Right cardiac atrium (tissue), 5 donors: ENCODE results near the gene COPA. TPM values are rescaled to one million over a fixed set of nuclear protein-coding genes. Genes with fewer than 3 reads are reported as not detected.
A peak's percentile ranks its signal among the peaks of the same experiment; 100 is the strongest.
"Not testable (repeated sequence)": the region's sequence is repeated elsewhere in the genome, so short reads cannot be mapped to it uniquely, and the experiment has no call there.

Experiments
- ATAC-seq, 2 donors: fragments of 200-7000 bp; cut with Tn5 transposase; one replicate each; pipeline versions ENCODE4 v1.8.0 to v1.9.1; 2020; ENCODE audit warnings: moderate library complexity in 2 of 2, mild to moderate bottlenecking in 1 of 2
- DNase-seq, 3 donors: peaks; one replicate each; pipeline ENCODE4 v3.0.0-alpha.2; 2020
- H3K27ac ChIP-seq: one replicate; pipeline ENCODE4 v1.5.1; 2013; ENCODE audit warnings: mild to moderate bottlenecking, low read length, control low read depth, moderate library complexity
- H3K27me3 ChIP-seq: one replicate; pipeline ENCODE4 v1.6.1; 2013; ENCODE audit not compliant: control insufficient read depth, insufficient read depth
- H3K4me1 ChIP-seq: one replicate; pipeline ENCODE4 v1.6.1; 2013; ENCODE audit warnings: low read length; ENCODE audit not compliant: control insufficient read depth, insufficient read depth
- H3K4me3 ChIP-seq: one replicate; pipeline ENCODE4 v1.5.1; 2013; ENCODE audit warnings: low read length, control low read depth
- H3K9me3 ChIP-seq: one replicate; pipeline ENCODE4 v1.6.1; 2013; ENCODE audit warnings: low read length; ENCODE audit not compliant: control insufficient read depth
- WGBS: extraction: QIAGEN DNeasy Blood & Tissue Kit; methylation state at CpG from one replicate; pipeline ENCODE4 v1.1.7; 2013; 5-methylcytosine and 5-hydroxymethylcytosine counted together
- intact Hi-C, 4 donors: fragments of 100-400 bp; cut with DNase I; formaldehyde crosslinking; loops; one replicate each; pipeline versions ENCODE4 v1.11.0 to v1.14.0; 2022 to 2023
- long read RNA-seq, 4 donors: library from polyadenylated mRNA; unstranded; transcript quantifications; one replicate each; pipeline ENCODE4 v2.0.0, GENCODE V29; 2020 to 2021
- polyA plus RNA-seq: library from polyadenylated mRNA; stranded (reverse); fragments of 200-250 nt; gene quantifications from one replicate; pipeline ENCODE4 v1.2.3, GENCODE V29; 2013
- total RNA-seq, 4 donors: library from RNA; stranded (reverse); fragmentation: NEBNext Ultra II Directional; extraction: Animal tissue kit (Norgen Biotek cat#: 25700); gene quantifications; one replicate each; pipeline ENCODE4 v1.2.1, GENCODE V29; 2021
- donor health status: healthy with polysubstance abuse.
- donor health status: DM: no; HTN: yes; CAD: no.
- donor health status: DM: no; HTN: no; CAD: no.
- donor health status: DM: no; HTN: yes; CAD: no; lungs with severe emphysema.
- donor health status: DM: yes; HTN: yes; CAD: no.

The COPA gene
- total RNA-seq: 100 to 1,000 TPM; 115 to 140 (median 121) TPM
- 69.1 TPM for polyA plus RNA-seq
- long read RNA-seq, donor 1, full-length matches to known transcripts: 127 of 171 reads
- long read RNA-seq, donor 1, partial matches to known transcripts: 36 of 171 reads
- long read RNA-seq, donor 1, other reads (novel, unspliced or antisense): 8 of 171 reads
- long read RNA-seq, donor 2, full-length matches to known transcripts: 131 of 152 reads
- long read RNA-seq, donor 2, partial matches to known transcripts: 13 of 152 reads
- long read RNA-seq, donor 2, other reads (novel, unspliced or antisense): 8 of 152 reads
- long read RNA-seq, donor 3, full-length matches to known transcripts: 613 of 748 reads
- long read RNA-seq, donor 3, partial matches to known transcripts: 84 of 748 reads
- long read RNA-seq, donor 3, other reads (novel, unspliced or antisense): 51 of 748 reads
- long read RNA-seq, donor 4, full-length matches to known transcripts: 101 of 122 reads
- long read RNA-seq, donor 4, partial matches to known transcripts: 18 of 122 reads
- long read RNA-seq, donor 4, other reads (novel, unspliced or antisense): 3 of 122 reads

GRCh38 chr1:160342953-160343869, at the start of gene COPA, which contains the start of gene NCSTN:
Gene COPA (minus strand): TSS chr1:160343250. CDS start chr1:160343170, 80 bp downstream.
Gene NCSTN (plus strand): TSS chr1:160343383. CDS start chr1:160343397, 14 bp downstream.
- Histone ChIP-seq H3K27ac (peak within 1 kb of the TSS; percentile 98), H3K4me1 (no peaks in the 10 kb centered on the region), H3K27me3 (no peaks in the 10 kb centered on the region), H3K4me3 (peak within 1 kb of the TSS; percentile 96), H3K9me3 (no peaks in the 10 kb centered on the region)
- WGBS: under 1% methylated on average over 58 of the region's 58 CpGs
- ATAC-seq: peak; percentile 98
- intact Hi-C loops: no loop called here
- DNase-seq: peak; percentile 95 to 98 (median 96)

- DNase-seq, ATAC-seq, intact Hi-C loops, H3K4me1 ChIP-seq, H3K27me3 ChIP-seq, H3K9me3 ChIP-seq, H3K4me3 ChIP-seq, H3K27ac ChIP-seq: not testable (repeated sequence)
- WGBS: 77% methylated on average over 4 of the region's 4 CpGs
Measured at GRCh38 chr1:160388406-160388805, 45.4 kb upstream of the COPA start.

GRCh38 chr1:160384812-160385211, 41.8 kb upstream of the COPA start:
- ATAC-seq, H3K4me3 ChIP-seq, intact Hi-C loops, H3K27ac ChIP-seq, H3K27me3 ChIP-seq, DNase-seq, H3K9me3 ChIP-seq, H3K4me1 ChIP-seq: not testable (repeated sequence)
- 96% methylated on average over 2 of the region's 2 CpGs for WGBS

- WGBS: 74% methylated on average over 7 of the region's 7 CpGs
- intact Hi-C loops: loop anchor here in 3 of 4 donors (10.0 kb wide), 3 partner anchors 273 to 293 kb away; partner anchors contain the start of genes IGSF8 (in 1 of the 3) and KCNJ9 (in 1 of the 3)
- no peak for ATAC-seq
Measured at GRCh38 chr1:160377585-160378206, 34.6 kb upstream of the COPA start.

DNA sequence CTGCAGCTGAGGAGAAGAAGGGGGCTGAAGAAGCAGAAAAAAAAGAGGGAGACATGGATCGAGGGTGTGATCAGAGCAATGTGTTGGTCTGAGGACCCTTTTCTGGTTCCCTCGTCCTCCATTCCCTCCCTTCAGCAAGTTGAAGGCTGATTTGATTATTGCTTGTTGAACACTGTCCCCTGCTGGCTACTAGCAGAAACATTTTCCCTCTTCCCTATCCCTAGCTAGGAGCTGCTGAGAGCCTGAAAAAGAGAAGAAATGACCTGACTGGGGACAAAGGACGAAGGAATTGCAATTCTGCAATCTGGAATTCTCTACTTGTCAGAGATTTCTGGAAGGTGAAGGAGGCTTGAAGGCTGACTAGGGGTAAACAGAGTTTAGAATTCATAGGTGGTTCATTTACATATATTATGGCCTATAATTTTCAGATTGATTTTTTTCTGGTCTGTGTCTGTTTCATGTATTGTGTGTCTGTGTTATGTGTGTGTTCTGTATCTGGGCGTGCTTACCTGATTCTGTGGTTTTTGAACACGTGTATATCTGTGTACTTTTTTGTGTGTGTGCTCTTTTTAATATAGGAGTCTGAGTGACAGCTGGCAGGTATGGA, 33.6 kb upstream of the COPA start:
- no peak overlapping the region for H3K4me3 ChIP-seq
- intact Hi-C loops: loop anchor here in 3 of 4 donors (10.0 kb wide), 3 partner anchors 272 to 292 kb away; partner anchors contain the start of genes IGSF8 (in 1 of the 3) and KCNJ9 (in 1 of the 3)
- DNase-seq (no peak), ATAC-seq (peak; percentile 79 to 83)
- H3K9me3 ChIP-seq: no peaks in the 10 kb centered on the region
- H3K27me3 ChIP-seq: no peaks in the 10 kb centered on the region
- WGBS: 6% methylated on average over 5 of the region's 5 CpGs
- H3K4me1 ChIP-seq: peaks cover 7% of the 10 kb centered on the region
- H3K27ac ChIP-seq: no peak overlapping the region

More at GRCh38 chr1:160377585-160378206, 34.6 kb upstream of the COPA start:
- Histone ChIP-seq H3K27ac (no peak overlapping the region), H3K4me1 (peaks cover 7% of the 10 kb centered on the region), H3K9me3 (no peaks in the 10 kb centered on the region), H3K4me3 (no peak overlapping the region), H3K27me3 (no peaks in the 10 kb centered on the region)
- DNase-seq: no peak

DNA sequence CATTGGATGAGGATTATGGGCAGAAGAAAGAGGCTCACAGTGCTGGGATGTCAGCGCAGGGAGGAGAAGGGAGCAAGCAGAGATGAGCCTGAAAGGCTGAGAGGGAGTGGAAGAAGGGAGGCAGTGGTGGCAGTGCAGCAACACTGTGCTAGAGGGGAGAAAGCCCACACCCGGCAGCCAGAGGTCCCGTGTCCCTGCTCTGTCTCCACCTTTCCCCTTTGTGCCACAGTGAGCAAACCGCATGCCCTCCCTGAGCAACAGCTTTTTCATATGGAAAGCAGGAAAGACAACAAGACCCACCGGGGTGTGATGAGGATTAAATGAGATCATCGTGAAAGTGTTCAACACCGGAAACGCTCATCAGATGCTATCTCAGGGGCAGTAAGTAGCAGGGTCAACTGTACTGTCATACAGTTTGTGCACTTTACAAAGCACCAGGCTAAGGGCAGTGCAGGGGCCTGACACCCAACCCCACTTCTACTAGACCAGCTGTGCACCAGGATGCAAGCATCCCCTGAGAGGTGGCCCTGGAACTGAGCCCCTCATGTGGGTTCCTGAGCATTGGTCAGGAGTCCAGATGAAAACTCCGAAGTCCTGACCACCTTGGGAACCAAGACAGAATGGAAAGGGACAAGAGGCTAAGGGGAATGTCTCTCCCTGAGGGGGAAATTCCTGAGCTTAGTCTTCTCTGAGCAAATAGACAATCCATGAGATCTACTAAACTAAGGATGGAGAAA, 32.9 kb upstream of the COPA start:
- ATAC-seq (peak; percentile 22 to 28), DNase-seq (no peak)
- intact Hi-C loops: loop anchor here in 3 of 4 donors (10.0 kb wide), 3 partner anchors 271 to 291 kb away; partner anchors contain the start of genes IGSF8 (in 1 of the 3) and KCNJ9 (in 1 of the 3)
- H3K4me3 ChIP-seq: no peak overlapping the region
- WGBS: 13% methylated on average over 9 of the region's 9 CpGs
- H3K27ac ChIP-seq: no peak overlapping the region
- no peaks in the 10 kb centered on the region for H3K27me3 ChIP-seq
- no peaks in the 10 kb centered on the region for H3K9me3 ChIP-seq
- H3K4me1 ChIP-seq: peaks cover 7% of the 10 kb centered on the region

GRCh38 chr1:160374306-160375110, 31.5 kb upstream of the COPA start:
- Histone ChIP-seq H3K4me1 (peaks cover 7% of the 10 kb centered on the region), H3K9me3 (no peaks in the 10 kb centered on the region), H3K27ac (no peak overlapping the region), H3K27me3 (no peaks in the 10 kb centered on the region), H3K4me3 (no peak overlapping the region)
- 44% methylated on average over 6 of the region's 6 CpGs for WGBS
- intact Hi-C loops: loop anchor here in 3 of 4 donors (10.0 kb wide), 3 partner anchors 270 to 290 kb away; partner anchors contain the start of genes IGSF8 (in 1 of the 3) and KCNJ9 (in 1 of the 3)
- peak; percentile 27 to 59 for ATAC-seq
- DNase-seq: peak; percentile 31 to 72 (median 70)

- DNase-seq: no peak
- H3K27me3 ChIP-seq: no peaks in the 10 kb centered on the region
- H3K27ac ChIP-seq: no peak overlapping the region
- intact Hi-C loops: loop anchor here in 3 of 4 donors (10.0 kb wide), 3 partner anchors 269 to 289 kb away; partner anchors contain the start of genes IGSF8 (in 1 of the 3) and KCNJ9 (in 1 of the 3)
- no peak overlapping the region for H3K4me3 ChIP-seq
- no peak for ATAC-seq
- H3K4me1 ChIP-seq: peaks cover 7% of the 10 kb centered on the region
- WGBS: 84% methylated on average over 4 of the region's 4 CpGs
- H3K9me3 ChIP-seq: no peaks in the 10 kb centered on the region
Measured at GRCh38 chr1:160373696-160374095, 30.6 kb upstream of the COPA start.

- H3K9me3 ChIP-seq: no peaks in the 10 kb centered on the region
- no peak for ATAC-seq
- no peak overlapping the region for H3K4me3 ChIP-seq
- intact Hi-C loops: loop anchor here in 3 of 4 donors (10.0 kb wide), 3 partner anchors 267 to 287 kb away; partner anchors contain the start of genes IGSF8 (in 1 of the 3) and KCNJ9 (in 1 of the 3)
- no peaks in the 10 kb centered on the region for H3K27me3 ChIP-seq
- peaks cover 7% of the 10 kb centered on the region for H3K4me1 ChIP-seq
- no peak overlapping the region for H3K27ac ChIP-seq
- WGBS: 86% methylated on average over 4 of the region's 4 CpGs
- no peak for DNase-seq
Measured at GRCh38 chr1:160371756-160372155, 28.7 kb upstream of the COPA start.
